GM10248 (cell line): ENCODE data around the gene VSTM2B.

Source experiments
- CTCF ChIA-PET: fragments of 300-600 bp; sonication (Branson Sonifier 250); formaldehyde crosslinking; extraction: SDS; loops from one replicate; lab custom pipeline; 2021; ENCODE audit warnings: antibody characterized with exemption; lab: Yijun Ruan, JAX
- POLR2A ChIA-PET: fragments of 350-650 bp; sonication (Branson Sonifier 250); formaldehyde crosslinking; extraction: SDS; loops from one replicate; lab custom pipeline; 2020; ENCODE audit warnings: antibody characterized with exemption; lab: Yijun Ruan, JAX
- DNase-seq: peaks from one replicate; pipeline ENCODE4 v3.0.0; 2012; ENCODE audit errors: extremely low spot score
- TF ChIP-seq, protein P1 (sequence below): IDR thresholded peaks from 2 replicates; pipeline ENCODE4 v1.5.1; 2012; ENCODE audit warnings: mild to moderate bottlenecking, low read depth; ENCODE audit errors: extremely low read depth, missing control alignments, control extremely low read depth

Gene VSTM2B

DNA sequence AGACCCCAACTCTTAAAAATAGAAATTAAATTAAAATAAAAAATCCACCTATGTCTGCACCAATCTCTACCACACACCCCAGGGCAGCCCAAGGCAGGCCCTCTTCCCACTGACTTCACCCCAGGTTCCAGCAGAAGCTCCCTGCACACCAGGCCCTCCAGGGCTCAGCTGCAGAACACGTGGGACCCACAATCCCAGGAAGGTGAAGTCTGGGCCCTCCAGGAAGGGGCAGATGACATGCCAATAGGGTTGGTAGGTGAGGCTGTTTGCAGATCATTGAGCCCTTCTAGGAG, 19.2 kb upstream of the VSTM2B start:
- DNase-seq, result no peak
- ChIA-PET POLR2A (no interaction called here), CTCF (interaction anchor here (2.1 kb wide), 1 partner anchor 11 kb away, joined by 6 read pairs; no protein-coding TSS in a partner anchor)
- TF ChIP-seq, protein P1, sequence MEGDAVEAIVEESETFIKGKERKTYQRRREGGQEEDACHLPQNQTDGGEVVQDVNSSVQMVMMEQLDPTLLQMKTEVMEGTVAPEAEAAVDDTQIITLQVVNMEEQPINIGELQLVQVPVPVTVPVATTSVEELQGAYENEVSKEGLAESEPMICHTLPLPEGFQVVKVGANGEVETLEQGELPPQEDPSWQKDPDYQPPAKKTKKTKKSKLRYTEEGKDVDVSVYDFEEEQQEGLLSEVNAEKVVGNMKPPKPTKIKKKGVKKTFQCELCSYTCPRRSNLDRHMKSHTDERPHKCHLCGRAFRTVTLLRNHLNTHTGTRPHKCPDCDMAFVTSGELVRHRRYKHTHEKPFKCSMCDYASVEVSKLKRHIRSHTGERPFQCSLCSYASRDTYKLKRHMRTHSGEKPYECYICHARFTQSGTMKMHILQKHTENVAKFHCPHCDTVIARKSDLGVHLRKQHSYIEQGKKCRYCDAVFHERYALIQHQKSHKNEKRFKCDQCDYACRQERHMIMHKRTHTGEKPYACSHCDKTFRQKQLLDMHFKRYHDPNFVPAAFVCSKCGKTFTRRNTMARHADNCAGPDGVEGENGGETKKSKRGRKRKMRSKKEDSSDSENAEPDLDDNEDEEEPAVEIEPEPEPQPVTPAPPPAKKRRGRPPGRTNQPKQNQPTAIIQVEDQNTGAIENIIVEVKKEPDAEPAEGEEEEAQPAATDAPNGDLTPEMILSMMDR, result no peak

DNA sequence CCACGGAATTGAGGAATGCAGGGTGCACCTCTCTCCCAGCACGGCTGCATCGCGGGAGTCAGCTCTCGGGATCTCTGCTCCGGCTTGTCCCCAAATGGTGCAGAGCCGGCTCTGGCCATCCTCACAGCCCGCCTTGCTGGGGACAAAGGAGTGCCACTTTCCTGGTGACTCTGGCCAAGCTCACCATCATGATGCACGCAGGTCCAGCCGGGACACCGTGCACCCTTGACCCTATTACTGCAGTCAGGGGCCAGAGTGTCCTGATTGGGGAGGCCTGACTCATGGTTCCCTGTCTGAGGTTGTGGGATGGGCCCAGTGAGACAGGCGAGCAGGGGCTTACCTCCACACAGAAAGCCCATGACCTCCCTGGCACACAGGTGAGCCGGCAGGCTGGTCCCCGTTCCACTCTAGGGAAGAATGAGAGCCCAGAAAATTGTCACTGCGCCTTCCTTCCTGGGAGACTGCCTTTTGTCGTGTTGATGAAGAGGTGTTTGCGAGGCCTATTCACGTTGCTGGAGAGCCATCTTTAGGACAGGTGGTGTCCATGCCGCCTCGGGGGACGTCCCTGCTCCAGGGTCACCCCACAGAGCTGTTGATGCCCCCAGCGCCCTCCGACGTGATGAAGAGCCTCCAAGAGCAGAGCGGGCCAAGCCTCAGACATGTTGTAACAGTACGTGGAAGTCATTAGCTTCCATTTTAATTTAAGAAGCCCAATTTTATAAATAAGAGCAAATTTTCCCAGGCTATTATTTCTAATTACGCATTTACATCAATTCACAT, 18.5 kb upstream of the VSTM2B start:
- ChIA-PET CTCF (interaction anchor here (2.1 kb wide), 1 partner anchor 10 kb away, joined by 6 read pairs; no protein-coding TSS in a partner anchor), POLR2A (no interaction called here)
- TF ChIP-seq, protein P1, result no peak
- DNase-seq, result no peak

DNA sequence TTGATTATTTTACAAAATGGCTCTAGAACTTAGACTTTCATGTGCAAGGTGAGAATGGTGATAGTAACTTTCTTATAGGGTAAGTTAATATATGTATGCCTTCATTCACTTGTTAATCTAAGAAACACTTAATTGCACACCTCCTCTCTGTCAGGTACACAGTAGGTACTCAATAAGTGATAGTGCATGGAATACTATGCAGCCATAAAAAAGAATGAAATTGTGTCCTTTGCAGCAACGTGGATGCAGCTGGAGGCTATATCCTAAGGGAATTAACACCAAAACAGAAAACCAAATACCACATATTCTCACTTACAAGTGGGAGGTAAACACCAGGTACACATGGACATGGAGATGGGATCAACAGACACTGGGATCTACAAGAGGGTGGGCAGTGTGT, 17.6 kb upstream of the VSTM2B start:
- TF ChIP-seq, protein P1, result no peak
- ChIA-PET POLR2A (no interaction called here), CTCF (no interaction called here)
- no peak for DNase-seq

DNA sequence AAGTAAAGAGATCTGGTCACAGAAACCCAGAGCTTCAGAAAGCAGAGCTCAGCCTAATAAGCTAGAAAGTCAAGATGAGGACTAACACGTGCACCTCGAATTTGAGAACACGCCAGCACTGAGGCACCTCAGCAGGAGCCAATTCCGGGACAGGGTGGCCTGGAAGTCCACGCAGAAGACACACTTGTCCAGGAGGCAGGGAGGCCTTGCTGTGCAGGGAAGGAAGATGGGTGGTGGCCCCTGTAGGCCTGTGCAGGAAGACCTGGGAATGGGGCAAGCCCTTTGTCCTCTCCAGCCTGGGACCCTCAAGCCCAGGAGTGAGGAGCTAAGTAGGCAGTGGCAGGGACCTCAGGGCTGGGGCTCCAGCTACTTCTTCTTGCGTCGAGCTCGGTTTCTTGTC, 16.3 kb upstream of the VSTM2B start:
- ChIA-PET CTCF (interaction anchor here (1.3 to 1.6 kb wide), 2 partner anchors 11 to 19 kb away, joined by 3 to 5 read pairs; no protein-coding TSS in a partner anchor), POLR2A (no interaction called here)
- TF ChIP-seq, protein P1, result no peak
- no peak for DNase-seq

DNA sequence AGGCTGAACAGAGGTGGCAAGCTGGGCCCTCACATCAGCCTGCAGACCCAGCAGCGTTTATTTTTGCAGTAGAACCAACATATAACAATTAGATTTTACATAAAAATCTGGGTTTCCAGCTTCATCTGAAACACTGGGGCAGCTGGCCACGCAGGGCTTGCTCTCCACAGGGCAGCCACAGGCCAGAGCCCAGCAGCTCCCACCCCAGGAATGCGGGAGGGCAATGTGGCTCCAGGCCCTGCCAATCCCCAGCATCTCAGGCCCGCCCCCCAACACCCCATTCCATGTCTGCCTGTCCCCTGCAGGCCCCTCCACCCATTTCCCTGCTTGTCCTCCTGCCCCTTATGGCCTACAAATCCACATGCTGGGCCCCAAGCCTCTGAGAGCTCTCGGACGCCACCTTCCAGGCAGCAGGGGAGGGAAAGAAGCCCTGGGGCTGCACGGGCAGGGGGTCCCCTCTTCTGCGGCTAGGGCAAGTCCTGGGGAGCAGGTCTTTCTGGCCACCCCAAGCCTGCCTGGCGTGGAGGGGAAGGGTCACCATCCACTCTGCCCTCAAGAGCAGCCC, 15.0 kb upstream of the VSTM2B start:
- ChIA-PET POLR2A (no interaction called here), CTCF (interaction anchor here (1.6 kb wide), 1 partner anchor 18 kb away, joined by 5 read pairs; no protein-coding TSS in a partner anchor)
- TF ChIP-seq, protein P1, result no peak
- DNase-seq, result no peak

DNA sequence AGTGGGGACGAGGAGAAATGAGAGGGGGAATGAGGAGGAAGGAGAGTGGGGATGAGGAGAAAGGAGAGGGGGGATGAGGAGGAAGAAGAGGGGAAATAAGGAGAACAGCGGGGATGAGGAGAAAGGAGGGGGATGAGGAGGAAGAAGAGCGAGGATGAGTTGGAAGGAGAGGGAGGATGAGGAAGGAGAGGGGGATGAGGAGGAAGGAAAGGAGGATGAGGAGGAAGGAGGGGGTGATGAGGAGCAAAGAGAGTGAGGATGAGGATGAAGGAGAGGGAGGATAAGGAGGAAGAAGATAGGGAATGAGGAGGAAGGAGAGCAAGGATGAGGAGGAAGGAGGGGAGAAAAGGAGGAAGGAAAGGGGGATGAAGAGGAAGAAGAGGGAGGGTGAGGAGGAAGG, 14.0 kb upstream of the VSTM2B start:
- CTCF ChIA-PET, result no interaction called here
- TF ChIP-seq, protein P1, result no peak
- POLR2A ChIA-PET, result no interaction called here
- DNase-seq, result no peak
